Sigmoid colon (tissue), 7 donors: ENCODE results near the gene RNF144A. TPM values are rescaled to one million over a fixed set of nuclear protein-coding genes. Genes with fewer than 3 reads are reported as not detected.

Source experiments
- DNase-seq: peaks from one replicate; pipeline ENCODE4 v3.0.0-alpha.2; 2019
- H3K27ac ChIP-seq, 4 donors: fragments of 200-600 bp; sonication (generic); one replicate each; pipeline ENCODE4 v1.5.1; 2016 to 2019; ENCODE audit warnings: mild to moderate bottlenecking in 1 of 4
- H3K27me3 ChIP-seq, 3 donors: fragments of 200-600 bp; sonication (generic); one replicate each; pipeline ENCODE4 v1.5.1; 2019; ENCODE audit warnings: mild to moderate bottlenecking in 1 of 3
- H3K36me3 ChIP-seq, 4 donors: fragments of 200-600 bp; sonication (generic); one replicate each; pipeline ENCODE4 v1.5.1; 2016 to 2019
- H3K4me1 ChIP-seq, 4 donors: fragments of 200-600 bp; sonication (generic); one replicate each; pipeline ENCODE4 v1.5.1; 2017 to 2019
- H3K4me3 ChIP-seq, 4 donors: fragments of 200-600 bp; sonication (generic); one replicate each; pipeline ENCODE4 v1.5.1; 2017 to 2019; ENCODE audit warnings: mild to moderate bottlenecking in 2 of 4, moderate library complexity in 1 of 4
- H3K9me3 ChIP-seq, 4 donors: fragments of 200-600 bp in 3 of 4; sonication (generic) in 3 of 4; one replicate each; pipeline versions ENCODE4 v1.5.1 to v1.6.1; 2013 to 2019
- EP300 ChIP-seq, 4 donors: sonication (generic); formaldehyde crosslinking; IDR thresholded peaks; one replicate each; pipeline ENCODE4 v1.6.1; 2017; ENCODE audit warnings: antibody characterized with exemption in 4 of 4
- POLR2A ChIP-seq, 2 donors: fragments of 450-650 bp; IDR thresholded peaks; one replicate each; pipeline ENCODE4 v1.6.1; 2016; ENCODE audit warnings: antibody characterized with exemption in 2 of 2, mild to moderate bottlenecking in 2 of 2, moderate library complexity in 2 of 2
- POLR2AphosphoS5 ChIP-seq, 4 donors: sonication (generic); formaldehyde crosslinking; IDR thresholded peaks; one replicate each; pipeline ENCODE4 v1.6.1; 2017; ENCODE audit warnings: antibody characterized with exemption in 4 of 4
- WGBS, 2 donors: extraction: QIAGEN DNeasy Blood & Tissue Kit; methylation state at CpG; one replicate each; pipeline ENCODE4 v1.1.7; 2013; 5-methylcytosine and 5-hydroxymethylcytosine counted together
- intact Hi-C: fragments of 100-400 bp; cut with DNase I; formaldehyde crosslinking; loops from one replicate; pipeline ENCODE4 v1.15.1; 2023
- polyA plus RNA-seq, 3 donors: library from polyadenylated mRNA; stranded (reverse); fragments of 200-250 nt; gene quantifications; one replicate each; pipeline ENCODE4 v1.2.3, GENCODE V29; 2013
- total RNA-seq, 4 donors: library from RNA; depleted of rRNA; stranded (reverse); fragments of >200 nt; gene quantifications; one replicate each; pipeline ENCODE4 v1.1.0, GENCODE V29; 2016
- TF ChIP-seq, protein P1 (sequence below), 4 experiments: fragments of 450-650 bp in 3 of 4; fragments of 200-600 bp in 1 of 4; IDR thresholded peaks; one replicate each; pipeline ENCODE4 v1.5.1; 2016 to 2019; ENCODE audit warnings: antibody characterized with exemption in 4 of 4, mild to moderate bottlenecking in 3 of 4, moderate library complexity in 2 of 4
- donor health status: healthy with polysubstance abuse.
- donor health status: Bipolar disorder and iron deficiency.
- donor health status: healthy.

RNF144A gene
- total and polyA plus RNA-seq, 7 donors: 4.8 to 14.2 (median 12.1) TPM

DNA sequence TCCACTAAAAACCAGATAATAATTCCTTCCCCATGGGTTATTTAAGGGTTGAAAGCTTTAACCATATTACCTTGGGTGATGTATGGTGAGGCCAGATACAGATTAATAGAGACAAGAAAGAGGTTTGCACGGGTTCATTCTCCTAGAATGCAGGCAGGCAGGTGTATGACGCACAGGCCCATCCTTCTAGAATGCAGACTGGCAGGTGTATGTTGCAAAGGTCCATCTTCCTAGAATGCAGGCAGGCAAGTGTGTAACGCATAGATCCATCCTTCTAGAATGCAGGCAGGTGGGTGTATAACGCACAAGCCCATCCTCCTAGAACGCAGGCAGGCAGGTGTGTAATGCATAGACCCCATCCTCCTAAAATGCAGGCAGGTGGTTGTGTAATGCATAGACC, 35.7 kb upstream of the RNF144A start:
- intact Hi-C loops: no loop called here
- H3K36me3 ChIP-seq: no peaks in the 10 kb centered on the region
- WGBS, 2 donors: 94 to 97% methylated on average over 5 of the region's 5 CpGs
- H3K27ac ChIP-seq: no peak overlapping the region
- H3K4me1 ChIP-seq: peaks cover 0 to 12% (median 8%) of the 10 kb centered on the region in 4 donors
- no peak for DNase-seq
- TF ChIP-seq POLR2AphosphoS5 (IDR thresholded peaks at IDR 0.05): no peak
- TF ChIP-seq POLR2A (IDR thresholded peaks at IDR 0.05): no peak
- no peak for TF ChIP-seq EP300 (IDR thresholded peaks at IDR 0.05)
- TF ChIP-seq, protein P1, sequence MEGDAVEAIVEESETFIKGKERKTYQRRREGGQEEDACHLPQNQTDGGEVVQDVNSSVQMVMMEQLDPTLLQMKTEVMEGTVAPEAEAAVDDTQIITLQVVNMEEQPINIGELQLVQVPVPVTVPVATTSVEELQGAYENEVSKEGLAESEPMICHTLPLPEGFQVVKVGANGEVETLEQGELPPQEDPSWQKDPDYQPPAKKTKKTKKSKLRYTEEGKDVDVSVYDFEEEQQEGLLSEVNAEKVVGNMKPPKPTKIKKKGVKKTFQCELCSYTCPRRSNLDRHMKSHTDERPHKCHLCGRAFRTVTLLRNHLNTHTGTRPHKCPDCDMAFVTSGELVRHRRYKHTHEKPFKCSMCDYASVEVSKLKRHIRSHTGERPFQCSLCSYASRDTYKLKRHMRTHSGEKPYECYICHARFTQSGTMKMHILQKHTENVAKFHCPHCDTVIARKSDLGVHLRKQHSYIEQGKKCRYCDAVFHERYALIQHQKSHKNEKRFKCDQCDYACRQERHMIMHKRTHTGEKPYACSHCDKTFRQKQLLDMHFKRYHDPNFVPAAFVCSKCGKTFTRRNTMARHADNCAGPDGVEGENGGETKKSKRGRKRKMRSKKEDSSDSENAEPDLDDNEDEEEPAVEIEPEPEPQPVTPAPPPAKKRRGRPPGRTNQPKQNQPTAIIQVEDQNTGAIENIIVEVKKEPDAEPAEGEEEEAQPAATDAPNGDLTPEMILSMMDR (IDR thresholded peaks at IDR 0.05): no peak
- no peaks in the 10 kb centered on the region for H3K27me3 ChIP-seq
- H3K9me3 ChIP-seq: no peaks in the 10 kb centered on the region
- H3K4me3 ChIP-seq: no peak overlapping the region

DNA sequence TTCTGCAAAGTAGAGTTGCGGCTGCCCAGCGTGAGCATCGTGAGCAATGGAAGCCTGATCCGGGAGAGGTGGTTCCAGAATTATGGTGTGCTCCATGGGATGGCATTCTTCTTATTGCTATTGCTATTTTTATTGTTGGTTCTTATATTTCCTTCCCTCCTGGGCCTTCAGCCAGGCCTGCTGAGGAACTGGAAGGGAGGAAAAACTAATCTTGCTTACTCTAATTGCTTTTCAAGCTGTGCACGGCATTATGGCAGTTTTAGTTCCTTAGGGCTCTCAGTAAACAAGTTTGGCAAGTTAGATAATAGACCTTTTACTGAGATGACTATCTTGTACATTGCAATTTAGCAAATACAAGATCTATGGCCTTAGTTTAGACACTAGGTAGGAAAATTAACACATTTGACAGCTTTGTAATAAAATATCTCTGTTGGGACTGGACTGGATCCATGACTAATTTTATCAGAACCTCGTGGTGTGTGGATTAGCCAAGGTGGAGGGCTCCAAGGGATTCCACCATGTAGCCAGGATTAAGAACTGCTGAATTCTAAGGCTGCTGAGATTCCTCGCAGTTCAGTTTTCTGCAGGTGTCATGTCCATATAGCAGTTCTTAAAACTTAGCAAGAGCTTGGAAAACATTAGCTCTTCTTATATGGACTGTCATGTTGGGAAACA, 33.6 kb upstream of the RNF144A start:
- no peak for DNase-seq
- H3K36me3 ChIP-seq: no peaks in the 10 kb centered on the region
- H3K27me3 ChIP-seq: no peaks in the 10 kb centered on the region
- WGBS, 2 donors: 55 to 72% methylated on average over 7 of the region's 7 CpGs
- intact Hi-C loops: no loop called here
- H3K27ac ChIP-seq: no peak overlapping the region
- TF ChIP-seq EP300 (IDR thresholded peaks at IDR 0.05) (no peak), POLR2AphosphoS5 (IDR thresholded peaks at IDR 0.05) (no peak), POLR2A (IDR thresholded peaks at IDR 0.05) (no peak)
- TF ChIP-seq, protein P1 (IDR thresholded peaks at IDR 0.05): no peak
- no peak overlapping the region for H3K4me3 ChIP-seq
- no peaks in the 10 kb centered on the region for H3K4me1 ChIP-seq
- H3K9me3 ChIP-seq: no peaks in the 10 kb centered on the region

DNA sequence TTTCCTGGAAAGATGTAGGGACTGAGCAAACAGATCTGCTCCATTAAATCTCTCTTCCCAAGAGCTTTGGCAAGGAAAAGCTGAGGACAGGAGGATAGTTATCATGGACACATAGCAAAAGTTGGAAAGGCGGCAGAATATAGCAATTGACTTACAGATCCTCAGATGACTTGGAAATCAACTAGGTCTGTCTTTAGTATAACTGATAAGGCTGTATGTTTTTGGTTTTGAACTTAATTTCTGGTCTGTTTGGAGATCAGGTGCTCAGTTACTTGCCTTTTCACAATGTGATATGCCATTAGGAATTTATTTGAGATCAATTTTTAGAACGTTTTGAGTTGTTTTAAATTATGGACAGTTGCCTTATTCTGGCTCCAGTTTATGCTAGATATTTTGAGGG, 31.7 kb upstream of the RNF144A start:
- Histone ChIP-seq H3K27ac (no peak overlapping the region), H3K4me1 (no peaks in the 10 kb centered on the region), H3K36me3 (no peaks in the 10 kb centered on the region), H3K9me3 (no peaks in the 10 kb centered on the region), H3K27me3 (no peaks in the 10 kb centered on the region), H3K4me3 (no peak overlapping the region)
- TF ChIP-seq POLR2A (IDR thresholded peaks at IDR 0.05) (no peak), POLR2AphosphoS5 (IDR thresholded peaks at IDR 0.05) (no peak), EP300 (IDR thresholded peaks at IDR 0.05) (no peak)
- TF ChIP-seq, protein P1 (IDR thresholded peaks at IDR 0.05): no peak
- WGBS, 2 donors: 83 to 86% methylated on average over 2 of the region's 2 CpGs
- intact Hi-C loops: no loop called here
- DNase-seq: no peak

DNA sequence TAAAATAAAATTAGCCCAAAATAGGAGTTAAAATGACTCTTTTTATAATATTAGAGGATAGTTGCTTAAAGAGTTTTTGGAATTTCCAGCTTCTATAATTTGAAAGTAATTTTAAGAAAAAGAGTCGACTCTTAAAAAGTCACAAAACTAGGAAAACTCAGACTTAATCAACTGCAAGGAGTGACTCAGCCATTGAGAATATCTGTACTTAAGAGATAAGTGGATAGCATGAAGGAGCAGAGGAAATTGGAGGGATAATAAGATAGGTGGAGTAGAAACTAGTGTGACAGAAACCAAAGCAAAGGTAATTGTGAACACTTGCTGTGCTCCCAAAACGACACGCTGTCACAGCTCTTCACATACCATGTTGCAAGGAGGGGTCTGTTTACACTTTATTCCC, 31.2 kb upstream of the RNF144A start:
- no peak overlapping the region for H3K4me3 ChIP-seq
- 90 to 92% methylated on average over 3 of the region's 3 CpGs for WGBS, 2 donors
- no peaks in the 10 kb centered on the region for H3K4me1 ChIP-seq
- H3K27me3 ChIP-seq: no peaks in the 10 kb centered on the region
- H3K36me3 ChIP-seq: no peaks in the 10 kb centered on the region
- DNase-seq: no peak
- no peaks in the 10 kb centered on the region for H3K9me3 ChIP-seq
- intact Hi-C loops: no loop called here
- no peak for TF ChIP-seq POLR2AphosphoS5 (IDR thresholded peaks at IDR 0.05)
- no peak for TF ChIP-seq POLR2A (IDR thresholded peaks at IDR 0.05)
- TF ChIP-seq EP300 (IDR thresholded peaks at IDR 0.05): no peak
- TF ChIP-seq, protein P1 (IDR thresholded peaks at IDR 0.05): no peak
- no peak overlapping the region for H3K27ac ChIP-seq

DNA sequence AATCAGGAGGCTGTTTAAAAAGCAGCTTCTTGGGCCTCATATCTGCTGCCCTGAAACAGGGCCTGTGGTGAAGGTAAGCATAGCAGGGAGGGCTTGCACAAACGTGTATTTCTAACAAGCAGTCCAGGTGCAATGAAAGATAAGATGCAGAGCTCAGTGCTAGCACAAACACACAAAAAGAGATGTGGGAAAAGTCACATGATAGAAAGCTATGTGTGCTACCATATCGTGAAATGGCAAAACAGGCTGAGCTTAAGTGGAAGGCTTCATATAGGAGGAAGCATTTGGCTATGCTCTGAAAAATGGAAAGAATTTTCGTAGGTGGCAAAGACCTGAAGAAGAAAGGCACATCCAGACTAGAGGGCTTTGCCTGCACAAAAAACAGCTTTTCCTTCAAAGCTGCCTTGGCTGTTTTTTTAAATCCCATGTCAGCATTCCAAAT, 29.4 kb upstream of the RNF144A start:
- TF ChIP-seq, protein P1 (IDR thresholded peaks at IDR 0.05): no peak
- TF ChIP-seq POLR2A (IDR thresholded peaks at IDR 0.05) (no peak), EP300 (IDR thresholded peaks at IDR 0.05) (no peak), POLR2AphosphoS5 (IDR thresholded peaks at IDR 0.05) (no peak)
- no peak for DNase-seq
- H3K36me3 ChIP-seq: no peaks in the 10 kb centered on the region
- H3K4me1 ChIP-seq: no peaks in the 10 kb centered on the region
- no peaks in the 10 kb centered on the region for H3K9me3 ChIP-seq
- no peak overlapping the region for H3K4me3 ChIP-seq
- H3K27ac ChIP-seq: no peak overlapping the region
- intact Hi-C loops: no loop called here
- 63 to 66% methylated on average over 3 of the region's 3 CpGs for WGBS, 2 donors
- H3K27me3 ChIP-seq: no peaks in the 10 kb centered on the region
